DOHH2 (cell line): Measurements from ENCODE around the gene IL2RA.

Experiments used
- H3F3A ChIP-seq: fragments of 200-600 bp; sonication (generic), shearing (Covaris generic); 2 replicates; pipeline ENCODE4 v1.6.0; 2016; ENCODE audit warnings: antibody characterized with exemption, mild to moderate bottlenecking; ENCODE audit not compliant: control insufficient read depth, insufficient read depth
- H3K27ac ChIP-seq: fragments of 200-600 bp; sonication (generic); 2 replicates; pipeline ENCODE4 v1.5.1; 2014; ENCODE audit warnings: low read depth, mild to moderate bottlenecking, low read length, moderate library complexity
- H3K27me3 ChIP-seq: fragments of 200-600 bp; sonication (generic); 2 replicates; pipeline ENCODE4 v1.6.1; 2014; ENCODE audit warnings: mild to moderate bottlenecking, low read length, mixed read lengths; ENCODE audit not compliant: control insufficient read depth
- H3K36me3 ChIP-seq: fragments of 200-600 bp; sonication (generic); 2 replicates; pipeline ENCODE4 v1.6.1; 2014; ENCODE audit warnings: mild to moderate bottlenecking, low read length, moderate library complexity, mixed read lengths; ENCODE audit not compliant: control insufficient read depth
- H3K4me1 ChIP-seq: fragments of 200-600 bp; sonication (generic); 2 replicates; pipeline ENCODE4 v1.6.1; 2014; ENCODE audit warnings: mild to moderate bottlenecking, low read length, mixed read lengths; ENCODE audit not compliant: control insufficient read depth
- H3K4me2 ChIP-seq: fragments of 200-600 bp; sonication (generic); 2 replicates; pipeline ENCODE4 v1.6.0; 2014; ENCODE audit warnings: mild to moderate bottlenecking, low read length, moderate library complexity
- H3K4me3 ChIP-seq: fragments of 200-600 bp; sonication (generic); 2 replicates; pipeline ENCODE4 v1.5.1; 2014; ENCODE audit warnings: mild to moderate bottlenecking, low read length, mixed read lengths
- H3K79me2 ChIP-seq: fragments of 200-600 bp; sonication (generic); 2 replicates; pipeline ENCODE4 v1.6.1; 2014; ENCODE audit warnings: mild to moderate bottlenecking, low read length, mixed read lengths; ENCODE audit not compliant: control insufficient read depth
- H3K9me2 ChIP-seq: fragments of 200-600 bp; sonication (generic); replicated peaks from 2 replicates; pipeline ENCODE4 v1.6.1; 2014; ENCODE audit warnings: mild to moderate bottlenecking, low read length, mixed read lengths; ENCODE audit not compliant: control insufficient read depth
- H3K9me3 ChIP-seq: fragments of 200-600 bp; sonication (generic); 2 replicates; pipeline ENCODE4 v1.6.1; 2014; ENCODE audit warnings: antibody characterized with exemption, low read length, mixed read lengths; ENCODE audit not compliant: control insufficient read depth, insufficient read depth
- H4K20me1 ChIP-seq: fragments of 200-600 bp; sonication (generic); 2 replicates; pipeline ENCODE4 v1.6.0; 2014; ENCODE audit warnings: low read depth, mild to moderate bottlenecking, antibody characterized with exemption, low read length, moderate library complexity; ENCODE audit not compliant: control insufficient read depth, insufficient read depth
- EZH2phosphoT487 ChIP-seq: fragments of 200-600 bp; sonication (generic); IDR thresholded peaks from 2 replicates; pipeline ENCODE4 v1.6.1; 2017; ENCODE audit warnings: borderline replicate concordance, mild to moderate bottlenecking, antibody characterized with exemption, low read length, moderate library complexity, mixed read lengths
- TF ChIP-seq, protein P1 (sequence below): fragments of 200-600 bp; sonication (generic); IDR thresholded peaks from one replicate; pipeline ENCODE4 v1.5.1; 2014; ENCODE audit warnings: antibody characterized with exemption, mild to moderate bottlenecking, low read depth, low read length; ENCODE audit not compliant: poor library complexity, severe bottlenecking

Gene IL2RA

GRCh38 chr10:5988336-5988920 is 73.7 kb downstream of the IL2RA start:
- no peaks in the 10 kb centered on the region; the same call in 1 of the 2 replicates for H3K9me3 ChIP-seq
- no peaks in the 10 kb centered on the region for H3K79me2 ChIP-seq
- H3K36me3 ChIP-seq, result no peaks in the 10 kb centered on the region
- no peaks in the 10 kb centered on the region for H3K4me1 ChIP-seq
- H3F3A ChIP-seq, result no peaks in the 10 kb centered on the region
- no peak overlapping the region for H3K4me3 ChIP-seq
- H3K27ac ChIP-seq, result no peak overlapping the region
- no peak overlapping the region for H3K4me2 ChIP-seq
- no peaks in the 10 kb centered on the region for H4K20me1 ChIP-seq
- no peak for TF ChIP-seq EZH2phosphoT487
- TF ChIP-seq, protein P1, sequence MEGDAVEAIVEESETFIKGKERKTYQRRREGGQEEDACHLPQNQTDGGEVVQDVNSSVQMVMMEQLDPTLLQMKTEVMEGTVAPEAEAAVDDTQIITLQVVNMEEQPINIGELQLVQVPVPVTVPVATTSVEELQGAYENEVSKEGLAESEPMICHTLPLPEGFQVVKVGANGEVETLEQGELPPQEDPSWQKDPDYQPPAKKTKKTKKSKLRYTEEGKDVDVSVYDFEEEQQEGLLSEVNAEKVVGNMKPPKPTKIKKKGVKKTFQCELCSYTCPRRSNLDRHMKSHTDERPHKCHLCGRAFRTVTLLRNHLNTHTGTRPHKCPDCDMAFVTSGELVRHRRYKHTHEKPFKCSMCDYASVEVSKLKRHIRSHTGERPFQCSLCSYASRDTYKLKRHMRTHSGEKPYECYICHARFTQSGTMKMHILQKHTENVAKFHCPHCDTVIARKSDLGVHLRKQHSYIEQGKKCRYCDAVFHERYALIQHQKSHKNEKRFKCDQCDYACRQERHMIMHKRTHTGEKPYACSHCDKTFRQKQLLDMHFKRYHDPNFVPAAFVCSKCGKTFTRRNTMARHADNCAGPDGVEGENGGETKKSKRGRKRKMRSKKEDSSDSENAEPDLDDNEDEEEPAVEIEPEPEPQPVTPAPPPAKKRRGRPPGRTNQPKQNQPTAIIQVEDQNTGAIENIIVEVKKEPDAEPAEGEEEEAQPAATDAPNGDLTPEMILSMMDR, result no peak
- H3K9me2 ChIP-seq, result no peaks in the 10 kb centered on the region
- H3K27me3 ChIP-seq, result peaks cover 30% of the 10 kb centered on the region

DNA sequence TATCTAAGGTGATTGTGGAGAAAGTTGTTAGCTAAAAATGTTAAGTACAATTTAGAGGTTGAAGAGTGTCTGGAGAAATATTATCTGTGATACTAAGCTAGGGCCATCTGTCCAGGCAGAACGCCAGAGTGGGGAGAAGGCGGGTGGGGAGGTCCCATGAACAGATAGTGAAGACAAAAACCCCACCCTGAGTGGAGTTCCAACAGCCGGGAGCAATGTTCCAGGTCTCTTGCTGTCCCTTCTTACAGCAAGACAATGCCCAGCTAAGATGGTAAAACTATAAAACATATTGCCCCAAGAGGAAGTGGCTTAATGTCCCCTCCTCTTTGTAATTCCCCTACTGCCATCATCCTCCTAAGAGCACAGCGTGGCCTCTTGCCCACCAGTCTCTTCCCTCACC is 74.4 kb downstream of the IL2RA start:
- Histone ChIP-seq H3F3A (no peaks in the 10 kb centered on the region), H3K9me3 (no peaks in the 10 kb centered on the region; the same call in 1 of the 2 replicates), H3K79me2 (no peaks in the 10 kb centered on the region), H3K36me3 (no peaks in the 10 kb centered on the region), H3K4me3 (no peak overlapping the region), H3K27ac (no peak overlapping the region), H4K20me1 (no peaks in the 10 kb centered on the region), H3K27me3 (peaks cover 31% of the 10 kb centered on the region), H3K9me2 (no peaks in the 10 kb centered on the region), H3K4me1 (no peaks in the 10 kb centered on the region), H3K4me2 (no peak overlapping the region)
- TF ChIP-seq EZH2phosphoT487, result no peak
- TF ChIP-seq, protein P1, result no peak

DNA sequence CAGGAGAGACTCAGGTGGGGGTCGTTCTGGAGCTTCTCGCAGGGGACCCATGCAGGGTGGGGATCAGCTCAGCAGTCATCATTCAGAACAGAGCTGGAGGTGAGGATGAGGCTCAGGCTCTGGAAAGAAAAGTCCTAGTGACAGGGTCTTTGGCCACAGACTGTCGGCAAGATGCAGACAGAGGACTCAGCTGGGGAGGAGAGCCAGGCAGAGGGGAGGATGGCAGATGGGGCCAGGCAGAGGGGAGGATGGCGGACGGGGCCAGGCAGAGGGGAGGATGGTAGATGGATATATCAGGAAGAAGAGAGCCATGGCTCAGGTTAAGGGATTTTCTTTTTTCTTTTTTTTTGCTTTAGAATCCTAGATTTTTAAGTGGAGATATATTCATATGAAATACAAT is 77.1 kb downstream of the IL2RA start:
- Histone ChIP-seq H3K36me3 (no peaks in the 10 kb centered on the region), H3K4me2 (no peak overlapping the region), H4K20me1 (no peaks in the 10 kb centered on the region), H3K9me3 (no peaks in the 10 kb centered on the region), H3K4me3 (no peak overlapping the region), H3K4me1 (no peaks in the 10 kb centered on the region), H3K27me3 (peaks cover 33% of the 10 kb centered on the region), H3K9me2 (no peaks in the 10 kb centered on the region), H3F3A (no peaks in the 10 kb centered on the region), H3K79me2 (no peaks in the 10 kb centered on the region), H3K27ac (no peak overlapping the region)
- no peak for TF ChIP-seq EZH2phosphoT487
- TF ChIP-seq, protein P1, result no peak
